Suprapubic skin (tissue), 4 donors: ENCODE results near the gene LRRFIP1. TPM values are rescaled to one million over a fixed set of nuclear protein-coding genes. Genes with fewer than 3 reads are reported as not detected.

Experiments used
- DNase-seq, 2 donors: peaks; one replicate each; pipeline ENCODE4 v3.0.0-alpha.2; 2019; ENCODE audit warnings: low spot score in 2 of 2
- H3K27ac ChIP-seq: fragments of 200-600 bp; sonication (generic); one replicate; pipeline ENCODE4 v1.5.1; 2019
- H3K27me3 ChIP-seq: fragments of 200-600 bp; sonication (generic); one replicate; pipeline ENCODE4 v1.5.1; 2019
- H3K36me3 ChIP-seq: fragments of 200-600 bp; sonication (generic); one replicate; pipeline ENCODE4 v1.5.1; 2019
- H3K4me1 ChIP-seq: fragments of 200-600 bp; sonication (generic); one replicate; pipeline ENCODE4 v1.5.1; 2019
- H3K4me3 ChIP-seq: fragments of 200-600 bp; sonication (generic); one replicate; pipeline ENCODE4 v1.5.1; 2019; ENCODE audit warnings: mild to moderate bottlenecking
- H3K9me3 ChIP-seq: fragments of 200-600 bp; sonication (generic); one replicate; pipeline ENCODE4 v1.5.1; 2019
- EP300 ChIP-seq: sonication (generic); formaldehyde crosslinking; IDR thresholded peaks from one replicate; pipeline ENCODE4 v1.6.1; 2017; ENCODE audit warnings: antibody characterized with exemption
- POLR2A ChIP-seq, 2 donors: fragments of 450-650 bp; IDR thresholded peaks; one replicate each; pipeline ENCODE4 v1.6.1; 2017; ENCODE audit warnings: antibody characterized with exemption in 2 of 2, mild to moderate bottlenecking in 2 of 2, moderate library complexity in 2 of 2
- POLR2AphosphoS5 ChIP-seq, 3 donors: sonication (generic); formaldehyde crosslinking; IDR thresholded peaks; one replicate each; pipeline ENCODE4 v1.6.1; 2017; ENCODE audit warnings: antibody characterized with exemption in 3 of 3
- WGBS: methylation state at CpG from one replicate; pipeline ENCODE4 v1.1.5; 2018; 5-methylcytosine and 5-hydroxymethylcytosine counted together
- total RNA-seq, 4 donors: library from RNA; depleted of rRNA; stranded (reverse); fragments of >200 nt; gene quantifications; one replicate each; pipeline ENCODE4 v1.1.0, GENCODE V29; 2016
- TF ChIP-seq, protein P1 (sequence below), 2 donors: fragments of 200-600 bp in 1 of 2; fragments of 450-650 bp in 1 of 2; sonication (generic) in 1 of 2; IDR thresholded peaks; one replicate each; pipeline ENCODE4 v1.5.1; 2016 to 2019; ENCODE audit warnings: antibody characterized with exemption in 2 of 2, mild to moderate bottlenecking in 1 of 2, moderate library complexity in 1 of 2

The LRRFIP1 gene
- total RNA-seq, 4 donors from 2014 or later, result 100 to 150 (median 109) TPM

GRCh38 chr2:237600205-237600846, 27.1 kb upstream of the LRRFIP1 start:
- Histone ChIP-seq H3K36me3 (no peaks in the 10 kb centered on the region), H3K27me3 (no peaks in the 10 kb centered on the region), H3K4me3 (peak overlapping the region; percentile 22), H3K9me3 (no peaks in the 10 kb centered on the region), H3K4me1 (peaks cover 20% of the 10 kb centered on the region), H3K27ac (peak overlapping the region; percentile 44)
- TF ChIP-seq, protein P1, sequence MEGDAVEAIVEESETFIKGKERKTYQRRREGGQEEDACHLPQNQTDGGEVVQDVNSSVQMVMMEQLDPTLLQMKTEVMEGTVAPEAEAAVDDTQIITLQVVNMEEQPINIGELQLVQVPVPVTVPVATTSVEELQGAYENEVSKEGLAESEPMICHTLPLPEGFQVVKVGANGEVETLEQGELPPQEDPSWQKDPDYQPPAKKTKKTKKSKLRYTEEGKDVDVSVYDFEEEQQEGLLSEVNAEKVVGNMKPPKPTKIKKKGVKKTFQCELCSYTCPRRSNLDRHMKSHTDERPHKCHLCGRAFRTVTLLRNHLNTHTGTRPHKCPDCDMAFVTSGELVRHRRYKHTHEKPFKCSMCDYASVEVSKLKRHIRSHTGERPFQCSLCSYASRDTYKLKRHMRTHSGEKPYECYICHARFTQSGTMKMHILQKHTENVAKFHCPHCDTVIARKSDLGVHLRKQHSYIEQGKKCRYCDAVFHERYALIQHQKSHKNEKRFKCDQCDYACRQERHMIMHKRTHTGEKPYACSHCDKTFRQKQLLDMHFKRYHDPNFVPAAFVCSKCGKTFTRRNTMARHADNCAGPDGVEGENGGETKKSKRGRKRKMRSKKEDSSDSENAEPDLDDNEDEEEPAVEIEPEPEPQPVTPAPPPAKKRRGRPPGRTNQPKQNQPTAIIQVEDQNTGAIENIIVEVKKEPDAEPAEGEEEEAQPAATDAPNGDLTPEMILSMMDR (IDR thresholded peaks at IDR 0.05), result no peak
- TF ChIP-seq EP300 (no peak), POLR2A (IDR thresholded peaks at IDR 0.05) (no peak), POLR2AphosphoS5 (IDR thresholded peaks at IDR 0.05) (no peak)
- 44% methylated on average over 16 of the region's 16 CpGs for WGBS
- no peak for DNase-seq

DNA sequence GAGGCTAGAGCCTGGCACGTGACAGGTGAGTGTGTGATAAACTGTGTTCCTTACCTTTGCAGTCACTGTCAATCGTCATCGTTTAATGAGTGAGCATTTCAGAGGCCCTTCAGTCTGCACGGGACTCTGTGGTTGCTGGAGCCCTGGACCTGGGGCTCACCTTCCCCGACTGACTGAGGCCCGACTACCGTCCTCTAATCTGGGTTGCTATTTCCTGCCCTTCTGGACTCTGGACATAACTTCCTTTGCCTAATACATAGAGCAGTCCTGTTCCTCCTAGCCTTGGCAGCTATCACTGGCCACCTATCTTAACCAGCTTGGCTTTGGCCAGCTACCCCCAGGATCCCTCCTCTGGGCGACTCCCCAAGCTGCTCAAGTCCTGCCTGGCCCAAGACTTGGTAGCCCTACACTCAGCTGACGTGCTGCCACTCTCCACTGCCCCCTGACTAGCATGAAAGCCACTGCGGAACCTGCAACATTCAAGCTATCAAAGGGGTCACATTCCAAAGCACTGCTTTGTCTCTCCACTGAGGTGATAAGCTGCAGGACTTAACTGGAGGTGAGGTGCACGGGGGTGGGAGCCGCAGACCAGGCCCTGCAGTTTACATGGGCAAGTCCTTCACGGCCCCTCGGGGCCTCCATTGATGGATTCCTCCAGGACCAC, 25.8 kb upstream of the LRRFIP1 start:
- no peak for DNase-seq
- TF ChIP-seq, protein P1 (IDR thresholded peaks at IDR 0.05), result no peak
- TF ChIP-seq EP300 (no peak), POLR2A (IDR thresholded peaks at IDR 0.05) (no peak), POLR2AphosphoS5 (IDR thresholded peaks at IDR 0.05) (no peak)
- H3K27ac ChIP-seq, result no peak overlapping the region
- H3K27me3 ChIP-seq, result no peaks in the 10 kb centered on the region
- peaks cover 17% of the 10 kb centered on the region for H3K4me1 ChIP-seq
- H3K36me3 ChIP-seq, result no peaks in the 10 kb centered on the region
- H3K9me3 ChIP-seq, result no peaks in the 10 kb centered on the region
- 92% methylated on average over 14 of the region's 14 CpGs for WGBS
- H3K4me3 ChIP-seq, result no peak overlapping the region

- no peaks in the 10 kb centered on the region for H3K36me3 ChIP-seq
- H3K4me3 ChIP-seq, result no peak overlapping the region
- H3K27me3 ChIP-seq, result no peaks in the 10 kb centered on the region
- DNase-seq, result no peak
- no peaks in the 10 kb centered on the region for H3K9me3 ChIP-seq
- TF ChIP-seq EP300 (no peak), POLR2A (IDR thresholded peaks at IDR 0.05) (no peak), POLR2AphosphoS5 (IDR thresholded peaks at IDR 0.05) (no peak)
- TF ChIP-seq, protein P1 (IDR thresholded peaks at IDR 0.05), result no peak
- H3K27ac ChIP-seq, result no peak overlapping the region
- peaks cover 17% of the 10 kb centered on the region for H3K4me1 ChIP-seq
- 94% methylated on average over 7 of the region's 7 CpGs for WGBS
Measured at GRCh38 chr2:237602409-237602808, 25.0 kb upstream of the LRRFIP1 start.

- H3K36me3 ChIP-seq, result no peaks in the 10 kb centered on the region
- TF ChIP-seq POLR2AphosphoS5 (IDR thresholded peaks at IDR 0.05) (no peak), EP300 (no peak)
- TF ChIP-seq, protein P1 (IDR thresholded peaks at IDR 0.05), result no peak
- no peaks in the 10 kb centered on the region for H3K27me3 ChIP-seq
- no peaks in the 10 kb centered on the region for H3K9me3 ChIP-seq
- H3K4me1 ChIP-seq, result peaks cover 17% of the 10 kb centered on the region
- no peak for DNase-seq
- H3K27ac ChIP-seq, result no peak overlapping the region
- WGBS, result 74% methylated on average over 13 of the region's 13 CpGs
- no peak overlapping the region for H3K4me3 ChIP-seq
Measured at GRCh38 chr2:237603049-237603717, 24.2 kb upstream of the LRRFIP1 start.
